Trophoblast cell (in vitro differentiated cells and primary cell): ENCODE measurements around the gene WDPCP.

Experiments used
- DNase-seq, 2 donors: peaks; one replicate each; pipeline ENCODE4 v3.0.0-alpha.2; 2016
- H2AFZ ChIP-seq: 2 replicates; pipeline ENCODE4 v1.6.1; 2013; ENCODE audit warnings: low read length, moderate library complexity, mild to moderate bottlenecking; ENCODE audit not compliant: insufficient read depth, poor library complexity
- H2AK5ac ChIP-seq: 2 replicates; pipeline ENCODE4 v1.6.1; 2013; ENCODE audit warnings: mild to moderate bottlenecking, low read length
- H2BK120ac ChIP-seq: 2 replicates; pipeline ENCODE4 v1.6.1; 2013; ENCODE audit warnings: low read length, mild to moderate bottlenecking, moderate library complexity; ENCODE audit not compliant: insufficient read depth, poor library complexity
- H2BK12ac ChIP-seq: 2 replicates; pipeline ENCODE4 v1.6.1; 2013; ENCODE audit warnings: mild to moderate bottlenecking, low read length, moderate library complexity
- H2BK5ac ChIP-seq: 2 replicates; pipeline ENCODE4 v1.6.1; 2013; ENCODE audit warnings: low read length, low read depth, moderate library complexity, mild to moderate bottlenecking; ENCODE audit not compliant: poor library complexity
- H3K14ac ChIP-seq: 2 replicates; pipeline ENCODE4 v1.6.1; 2013; ENCODE audit warnings: mild to moderate bottlenecking, low read length
- H3K18ac ChIP-seq: 2 replicates; pipeline ENCODE4 v1.6.1; 2013; ENCODE audit warnings: mild to moderate bottlenecking, low read length
- H3K23ac ChIP-seq: 2 replicates; pipeline ENCODE4 v1.6.1; 2013; ENCODE audit warnings: low read length
- H3K27ac ChIP-seq: 2 replicates; pipeline ENCODE4 v1.5.1; 2013; ENCODE audit warnings: low read depth, mild to moderate bottlenecking, inconsistent platforms, low read length, moderate library complexity
- H3K27me3 ChIP-seq: 2 replicates; pipeline ENCODE4 v1.6.1; 2013; ENCODE audit warnings: inconsistent platforms, mild to moderate bottlenecking, low read length, moderate library complexity; ENCODE audit not compliant: insufficient read depth
- H3K36me3 ChIP-seq, 2 experiments: 1 replicate in 1 of 2; 2 replicates in 1 of 2; pipeline ENCODE4 v1.6.1; 2013; ENCODE audit warnings: low read length in 2 of 2, mild to moderate bottlenecking in 2 of 2, moderate library complexity in 1 of 2; ENCODE audit not compliant: insufficient read depth in 2 of 2, control insufficient read depth in 1 of 2
- H3K4ac ChIP-seq: 2 replicates; pipeline ENCODE4 v1.6.1; 2013; ENCODE audit warnings: low read depth, mild to moderate bottlenecking, low read length, moderate library complexity
- H3K4me1 ChIP-seq, 2 experiments: 1 replicate in 1 of 2; 2 replicates in 1 of 2; pipeline ENCODE4 v1.6.1; 2013; ENCODE audit warnings: low read length in 2 of 2, mild to moderate bottlenecking in 2 of 2, moderate library complexity in 1 of 2; ENCODE audit not compliant: insufficient read depth in 2 of 2, control insufficient read depth in 1 of 2
- H3K4me2 ChIP-seq: 2 replicates; pipeline ENCODE4 v1.6.1; 2013; ENCODE audit warnings: inconsistent platforms, mild to moderate bottlenecking, low read length, moderate library complexity
- H3K4me3 ChIP-seq: 2 replicates; pipeline ENCODE4 v1.5.1; 2013; ENCODE audit warnings: mild to moderate bottlenecking, low read depth, low read length, inconsistent platforms
- H3K79me1 ChIP-seq: one replicate; pipeline ENCODE4 v1.6.1; 2013; ENCODE audit warnings: low read length
- H3K79me2 ChIP-seq: 2 replicates; pipeline ENCODE4 v1.6.1; 2013; ENCODE audit warnings: low read length, mild to moderate bottlenecking; ENCODE audit not compliant: control insufficient read depth, insufficient read depth, poor library complexity
- H3K9ac ChIP-seq: 2 replicates; pipeline ENCODE4 v1.6.1; 2013; ENCODE audit warnings: mild to moderate bottlenecking, low read length
- H3K9me3 ChIP-seq: 2 replicates; pipeline ENCODE4 v1.6.1; 2013; ENCODE audit warnings: low read depth, mild to moderate bottlenecking, control low read depth, inconsistent platforms, low read length; ENCODE audit not compliant: insufficient read depth
- H4K12ac ChIP-seq: 2 replicates; pipeline ENCODE4 v1.6.1; 2013; ENCODE audit warnings: low read depth, mild to moderate bottlenecking, low read length, moderate library complexity
- H4K8ac ChIP-seq: 2 replicates; pipeline ENCODE4 v1.6.1; 2013; ENCODE audit warnings: low read depth, mild to moderate bottlenecking, low read length, moderate library complexity
- H4K91ac ChIP-seq: one replicate; pipeline ENCODE4 v1.6.1; 2013; ENCODE audit warnings: low read depth, mild to moderate bottlenecking, low read length, moderate library complexity
- whole genome bisulfite sequencing: extraction: QIAGEN DNeasy Blood & Tissue Kit; methylation state at CpG from one replicate; pipeline ENCODE4 v1.1.7; 2013; ENCODE audit warnings: missing lambda C conversion rate; ENCODE audit not compliant: insufficient read length, insufficient coverage; ENCODE audit errors: extremely low coverage; 5-methylcytosine and 5-hydroxymethylcytosine counted together

Gene WDPCP

GRCh38 chr2:63444565-63445288 lies 143.6 kb downstream of the WDPCP start:
- Histone ChIP-seq H2BK5ac (no peak overlapping the region), H4K8ac (no peak overlapping the region), H4K12ac (no peak overlapping the region), H3K79me1 (no peaks in the 10 kb centered on the region), H3K18ac (no peak overlapping the region), H3K79me2 (no peaks in the 10 kb centered on the region), H2AK5ac (no peak overlapping the region), H3K9me3 (no peaks in the 10 kb centered on the region), H2BK120ac (no peak overlapping the region), H2AFZ (no peak overlapping the region), H3K14ac (no peak overlapping the region), H3K4me1 (no peaks in the 10 kb centered on the region), H3K9ac (no peak overlapping the region), H3K4ac (no peak overlapping the region), H3K4me3 (no peak overlapping the region), H3K36me3 (no peaks in the 10 kb centered on the region), H2BK12ac (no peak overlapping the region), H3K27ac (no peak overlapping the region), H3K4me2 (no peak overlapping the region), H4K91ac (no peak overlapping the region), H3K27me3 (no peaks in the 10 kb centered on the region), H3K23ac (no peak overlapping the region)
- no CpG with 5 or more reads among the region's 6 CpGs for WGBS
- DNase-seq = no peak

GRCh38 chr2:63440612-63441011 lies 147.7 kb downstream of the WDPCP start:
- WGBS = no CpG with 5 or more reads among the region's 1 CpG
- H3K14ac ChIP-seq = no peak overlapping the region

GRCh38 chr2:63438181-63438580 lies 150.1 kb downstream of the WDPCP start:
- no peak overlapping the region for H2AFZ ChIP-seq
- no peak overlapping the region for H3K18ac ChIP-seq
- no peak overlapping the region for H3K27ac ChIP-seq
- H4K12ac ChIP-seq = no peak overlapping the region
- no peaks in the 10 kb centered on the region for H3K9me3 ChIP-seq
- H3K4me3 ChIP-seq = no peak overlapping the region
- H3K27me3 ChIP-seq = no peaks in the 10 kb centered on the region
- no peak overlapping the region for H2BK120ac ChIP-seq
- no peak overlapping the region for H4K91ac ChIP-seq
- no peak overlapping the region for H2AK5ac ChIP-seq
- H3K4me1 ChIP-seq = no peaks in the 10 kb centered on the region
- H3K36me3 ChIP-seq = no peaks in the 10 kb centered on the region
- no peak overlapping the region for H2BK12ac ChIP-seq
- no peak overlapping the region for H3K4me2 ChIP-seq
- no peak for DNase-seq
- H3K4ac ChIP-seq = no peak overlapping the region
- no peak overlapping the region for H3K9ac ChIP-seq
- H3K23ac ChIP-seq = no peak overlapping the region
- no peak overlapping the region for H3K14ac ChIP-seq
- WGBS = no CpG with 5 or more reads among the region's 1 CpG
- H3K79me1 ChIP-seq = no peaks in the 10 kb centered on the region
- H3K79me2 ChIP-seq = no peaks in the 10 kb centered on the region
- no peak overlapping the region for H2BK5ac ChIP-seq
- no peak overlapping the region for H4K8ac ChIP-seq

More at GRCh38 chr2:63440612-63441011, 147.7 kb downstream of the WDPCP start:
- H3K18ac ChIP-seq = no peak overlapping the region
- H3K23ac ChIP-seq = no peak overlapping the region
- H2BK5ac ChIP-seq = no peak overlapping the region
- H3K79me2 ChIP-seq = no peaks in the 10 kb centered on the region
- H2BK12ac ChIP-seq = no peak overlapping the region
- no peaks in the 10 kb centered on the region for H3K79me1 ChIP-seq
- H2AK5ac ChIP-seq = no peak overlapping the region
- peak; percentile 2 to 43 for DNase-seq
- no peaks in the 10 kb centered on the region for H3K36me3 ChIP-seq
- no peak overlapping the region for H3K4me2 ChIP-seq
- H3K27ac ChIP-seq = no peak overlapping the region
- no peak overlapping the region for H3K9ac ChIP-seq
- H4K12ac ChIP-seq = no peak overlapping the region
- no peaks in the 10 kb centered on the region for H3K27me3 ChIP-seq
- H2BK120ac ChIP-seq = no peak overlapping the region
- no peak overlapping the region for H3K4ac ChIP-seq
- H4K8ac ChIP-seq = no peak overlapping the region
- H2AFZ ChIP-seq = no peak overlapping the region
- H3K4me3 ChIP-seq = no peak overlapping the region
- H3K4me1 ChIP-seq = no peaks in the 10 kb centered on the region
- H3K9me3 ChIP-seq = no peaks in the 10 kb centered on the region
- H4K91ac ChIP-seq = no peak overlapping the region

GRCh38 chr2:63436488-63436887 lies 151.8 kb downstream of the WDPCP start:
- no peaks in the 10 kb centered on the region for H3K79me2 ChIP-seq
- H3K4me1 ChIP-seq = no peaks in the 10 kb centered on the region
- no peak overlapping the region for H4K91ac ChIP-seq
- no peak overlapping the region for H3K4me3 ChIP-seq
- no peak overlapping the region for H3K18ac ChIP-seq
- no peaks in the 10 kb centered on the region for H3K9me3 ChIP-seq
- no peak overlapping the region for H3K23ac ChIP-seq
- no peaks in the 10 kb centered on the region for H3K36me3 ChIP-seq
- no peak overlapping the region for H2BK5ac ChIP-seq
- no peak overlapping the region for H3K4ac ChIP-seq
- no peak overlapping the region for H3K14ac ChIP-seq
- no peak overlapping the region for H3K4me2 ChIP-seq
- H3K27ac ChIP-seq = no peak overlapping the region
- no peak overlapping the region for H2BK120ac ChIP-seq
- H2AFZ ChIP-seq = no peak overlapping the region
- H2AK5ac ChIP-seq = no peak overlapping the region
- H2BK12ac ChIP-seq = no peak overlapping the region
- DNase-seq = no peak
- no peaks in the 10 kb centered on the region for H3K27me3 ChIP-seq
- no peak overlapping the region for H4K12ac ChIP-seq
- no peaks in the 10 kb centered on the region for H3K79me1 ChIP-seq
- H4K8ac ChIP-seq = no peak overlapping the region
- no peak overlapping the region for H3K9ac ChIP-seq
